Measurements from ENCODE around the gene CCS. TPM values are rescaled to one million over a fixed set of nuclear protein-coding genes. Genes with fewer than 3 reads are reported as not detected.

CCS gene
- total RNA-seq (2011; cell fraction: chromatin; rRNA removed; ENCODE audit: low replicate concordance), result 99.9 and 207 TPM in 2 replicates
- total RNA-seq (2011; cell fraction: nucleolus; rRNA removed), result 128 and 140 TPM in 2 replicates
- total RNA-seq (2011; cell fraction: nucleoplasm; rRNA removed), result 100 and 106 TPM in 2 replicates
- total RNA-seq (2014; rRNA removed), result 28.3 and 31.0 TPM in 2 replicates
- 14.1 and 15.9 TPM in 2 replicates for total RNA-seq (2014; rRNA removed; fragmentation: Illumina TruSeq; extraction: Trizol)
- total RNA-seq (2015; rRNA removed; fragmentation: Illumina TruSeq; extraction: Trizol), result 23.3 and 26.8 TPM in 2 replicates
- 30.5 and 31.6 TPM in 2 replicates for total RNA-seq (2021)
- 33.1 and 47.0 TPM in 2 replicates for polyA plus RNA-seq (2011; rRNA removed)
- 37.8 and 37.9 TPM in 2 replicates for polyA plus RNA-seq (2011; cell fraction: cytosol; rRNA removed)
- 174 and 231 TPM in 2 replicates for polyA plus RNA-seq (2011; cell fraction: nucleus; rRNA removed)
- 35.9 and 57.0 TPM in 2 replicates for polyA plus RNA-seq (2012)
- 18.7 and 23.7 TPM in 2 replicates for polyA plus RNA-seq (2014; fragmentation: Illumina TruSeq; extraction: Trizol)
- polyA plus RNA-seq (2014; fragmentation: Nextera tagmentation; extraction: Ambion mirVana), result 1 to 10 TPM; 1.1 to 3.0 TPM
- polyA plus RNA-seq (2014; rRNA removed), result 46.6 and 46.8 TPM in 2 replicates
- polyA minus RNA-seq (2011; rRNA and poly(A)+ RNA removed), result 16.0 and 18.3 TPM in 2 replicates
- polyA minus RNA-seq (2011; cell fraction: cytosol; rRNA and poly(A)+ RNA removed), result 15.1 and 19.8 TPM in 2 replicates
- 27.5 and 28.9 TPM in 2 replicates for polyA minus RNA-seq (2011; cell fraction: nucleus; rRNA and poly(A)+ RNA removed)
- percentile 71 among the genes with signal in this experiment for Bru-seq, nascent RNA
- BruChase-seq, experiment 1, labeled RNA remaining after a 2-hour chase, result percentile 63 among the genes with signal in this experiment
- BruChase-seq, experiment 2, labeled RNA remaining after a 6-hour chase, result percentile 63 among the genes with signal in this experiment
- long read RNA-seq, experiment 1, transcript CCS-208 (8 exons, 1,430 nt), result major isoform, 13 of 32 reads
- long read RNA-seq, experiment 1, partial matches to known transcripts, result 13 of 32 reads
- long read RNA-seq, experiment 1, other reads (novel, unspliced or antisense), result 4 of 32 reads
- long read RNA-seq, experiment 2, transcript CCS-208 (8 exons, 1,430 nt), result major isoform, 25 of 31 reads
- long read RNA-seq, experiment 2, partial matches to known transcripts, result 3 of 31 reads
- long read RNA-seq, experiment 2, other reads (novel, unspliced or antisense), result 2 of 31 reads
- long read RNA-seq, experiment 3, transcript CCS-208 (8 exons, 1,430 nt), result major isoform, 9 of 14 reads
- long read RNA-seq, experiment 3, partial matches to known transcripts, result 0 of 14 reads
- long read RNA-seq, experiment 3, other reads (novel, unspliced or antisense), result 3 of 14 reads

GRCh38 chr11:66592457-66593302 lies at the start of gene CCS, which contains the start of gene CCDC87:
CCS (plus strand) TSS chr11:66593185; CDS start chr11:66593262, 77 bp downstream.
CCDC87 (minus strand) TSS chr11:66593063; CDS start chr11:66593015, 48 bp downstream.
- H3K27ac ChIP-seq (ENCODE audit: extremely low read depth, low read depth, low read length), result peak within 1 kb of the TSS; percentile 75
- peak within 1 kb of the TSS; percentile 75 for H3K4me3 ChIP-seq
- in situ Hi-C loops (cut with MboI) (no loop called here), intact Hi-C loops (cut with micrococcal nuclease) (loop anchor here (1.0 to 5.0 kb wide), 2 partner anchors 24 to 85 kb away; partner anchors contain the start of genes RBM14 and RBM4B)
- H3K9me3 ChIP-seq (replicated peaks; ENCODE audit: control insufficient read depth, insufficient read depth, low read depth, low read length), result no peaks in the 10 kb centered on the region
- H2AFZ ChIP-seq (ENCODE audit: low read depth, low read length), result peak within 1 kb of the TSS; percentile 95
- no peaks in the 10 kb centered on the region for H3K9me1 ChIP-seq (ENCODE audit: control insufficient read depth, insufficient read depth, low read length)
- FAIRE-seq, result peak; percentile 86
- peak; percentile 97 to 100 (median 100) for DNase-seq (ENCODE audit: extremely low read depth in 1 of 4, low spot score in 3 of 4)
- whole genome bisulfite sequencing (ENCODE audit: insufficient coverage, low coverage, missing lambda C conversion rate), result 8% methylated on average over 67 of the region's 68 CpGs
- no peaks in the 10 kb centered on the region for H3K27me3 ChIP-seq (ENCODE audit: control insufficient read depth in 2 of 2, insufficient read depth in 2 of 2, low read length in 2 of 2)
- POLR2A ChIA-PET, result interaction anchor here (0.6 to 1.7 kb wide), 10 partner anchors 11 to 249 kb away, joined by 3 to 4 read pairs (median 3); no protein-coding TSS in a partner anchor
- peaks cover 32 to 51% of the 10 kb centered on the region in 2 experiments for H3K4me1 ChIP-seq (replicated peaks in 1 of 2; ENCODE audit: control insufficient read depth in 2 of 2, insufficient read depth in 2 of 2, low read length in 2 of 2)
- peak; percentile 96 for ATAC-seq
- H3K36me3 ChIP-seq (ENCODE audit: control insufficient read depth, insufficient read depth, low read length), result peaks cover 8% of the 10 kb centered on the region; the same call in 1 of the 3 replicates
- no peaks in the 10 kb centered on the region for H4K20me1 ChIP-seq (replicated peaks; ENCODE audit: control insufficient read depth, insufficient read depth, low read length)
- no TSS peak for BruUV-seq (replicated peaks)
- H3K79me2 ChIP-seq (ENCODE audit: control insufficient read depth, insufficient read depth, low read length), result peaks cover 26% of the 10 kb centered on the region
- H3K9ac ChIP-seq (ENCODE audit: insufficient read depth in 1 of 2, low read depth in 2 of 2, low read length in 2 of 2), result peak within 1 kb of the TSS; percentile 85 to 94
- peak within 1 kb of the TSS; percentile 94 for H3K4me2 ChIP-seq (ENCODE audit: insufficient read depth, low read length)
- CTCF ChIA-PET (ENCODE audit: low intra/inter-chr PET ratio), result interaction anchor here (0.7 kb wide), 1 partner anchor 51 kb away, joined by 4 read pairs; no protein-coding TSS in a partner anchor
- TF ChIP-seq FOXJ3 (CRISPR knock-in tag; IDR thresholded peaks at IDR 0.05), result no peak
- TF ChIP-seq ZNF436 (CRISPR knock-in tag; IDR thresholded peaks at IDR 0.05), result no peak
- TF ChIP-seq PKNOX1 (IDR thresholded peaks at IDR 0.05), result peak; percentile 49; the same call in 1 of the 2 replicates
- no peak for TF ChIP-seq HNRNPL (IDR thresholded peaks at IDR 0.05; ENCODE audit: low read depth, low read length)
- TF ChIP-seq HSF4 (CRISPR knock-in tag; IDR thresholded peaks at IDR 0.05; ENCODE audit: borderline replicate concordance), result no peak
- TF ChIP-seq ZNF778 (CRISPR knock-in tag; IDR thresholded peaks at IDR 0.05), result no peak
- TF ChIP-seq ID3 (CRISPR knock-in tag; IDR thresholded peaks at IDR 0.05), result no peak
- 0 out of 2 replicates have a peak, but pooled peaks have one; percentile 18 for TF ChIP-seq ID3 (tag; IDR thresholded peaks at IDR 0.05)
- TF ChIP-seq ZBTB33 (CRISPR knock-in tag; IDR thresholded peaks at IDR 0.05), result peak; percentile 80
- no peak for TF ChIP-seq ZNF239 (CRISPR knock-in tag; IDR thresholded peaks at IDR 0.05)
